Suprapubic skin (tissue), 4 donors: ENCODE data around the gene GRIFIN. TPM values are rescaled to one million over a fixed set of nuclear protein-coding genes. Genes with fewer than 3 reads are reported as not detected.

Source experiments
- DNase-seq, 2 donors: peaks; one replicate each; pipeline ENCODE4 v3.0.0-alpha.2; 2019; ENCODE audit warnings: low spot score in 2 of 2
- H3K27ac ChIP-seq: fragments of 200-600 bp; sonication (generic); one replicate; pipeline ENCODE4 v1.5.1; 2019
- H3K27me3 ChIP-seq: fragments of 200-600 bp; sonication (generic); one replicate; pipeline ENCODE4 v1.5.1; 2019
- H3K36me3 ChIP-seq: fragments of 200-600 bp; sonication (generic); one replicate; pipeline ENCODE4 v1.5.1; 2019
- H3K4me1 ChIP-seq: fragments of 200-600 bp; sonication (generic); one replicate; pipeline ENCODE4 v1.5.1; 2019
- H3K4me3 ChIP-seq: fragments of 200-600 bp; sonication (generic); one replicate; pipeline ENCODE4 v1.5.1; 2019; ENCODE audit warnings: mild to moderate bottlenecking
- H3K9me3 ChIP-seq: fragments of 200-600 bp; sonication (generic); one replicate; pipeline ENCODE4 v1.5.1; 2019
- CTCF ChIP-seq, 2 donors: fragments of 200-600 bp in 1 of 2; fragments of 450-650 bp in 1 of 2; sonication (generic) in 1 of 2; IDR thresholded peaks; one replicate each; pipeline ENCODE4 v1.5.1; 2016 to 2019; ENCODE audit warnings: antibody characterized with exemption in 2 of 2, mild to moderate bottlenecking in 1 of 2, moderate library complexity in 1 of 2
- EP300 ChIP-seq: sonication (generic); formaldehyde crosslinking; IDR thresholded peaks from one replicate; pipeline ENCODE4 v1.6.1; 2017; ENCODE audit warnings: antibody characterized with exemption
- POLR2A ChIP-seq, 2 donors: fragments of 450-650 bp; IDR thresholded peaks; one replicate each; pipeline ENCODE4 v1.6.1; 2017; ENCODE audit warnings: antibody characterized with exemption in 2 of 2, mild to moderate bottlenecking in 2 of 2, moderate library complexity in 2 of 2
- POLR2AphosphoS5 ChIP-seq, 3 donors: sonication (generic); formaldehyde crosslinking; IDR thresholded peaks; one replicate each; pipeline ENCODE4 v1.6.1; 2017; ENCODE audit warnings: antibody characterized with exemption in 3 of 3
- WGBS: methylation state at CpG from one replicate; pipeline ENCODE4 v1.1.5; 2018; 5-methylcytosine and 5-hydroxymethylcytosine counted together
- total RNA-seq, 4 donors: library from RNA; depleted of rRNA; stranded (reverse); fragments of >200 nt; gene quantifications; one replicate each; pipeline ENCODE4 v1.1.0, GENCODE V29; 2016

Gene GRIFIN
- total RNA-seq, 4 donors from 2014 or later = not detected

GRCh38 chr7:2443491-2443890 is 32.7 kb downstream of the GRIFIN start:
- no peaks in the 10 kb centered on the region for H3K9me3 ChIP-seq
- no peak for DNase-seq
- over 99% methylated on average over 7 of the region's 9 CpGs for WGBS
- H3K27me3 ChIP-seq = no peaks in the 10 kb centered on the region
- H3K4me3 ChIP-seq = no peak overlapping the region
- peaks cover 9% of the 10 kb centered on the region for H3K36me3 ChIP-seq
- no peak for TF ChIP-seq POLR2A (IDR thresholded peaks at IDR 0.05)
- TF ChIP-seq CTCF (IDR thresholded peaks at IDR 0.05) = no peak
- no peak for TF ChIP-seq EP300
- no peak for TF ChIP-seq POLR2AphosphoS5 (IDR thresholded peaks at IDR 0.05)
- peaks cover 51% of the 10 kb centered on the region for H3K4me1 ChIP-seq
- H3K27ac ChIP-seq = peak overlapping the region; percentile 3

GRCh38 chr7:2441430-2442058 is 34.7 kb downstream of the GRIFIN start:
- no peaks in the 10 kb centered on the region for H3K9me3 ChIP-seq
- no peak for DNase-seq
- WGBS = 82% methylated on average over 5 of the region's 5 CpGs

GRCh38 chr7:2440608-2441245 is 35.5 kb downstream of the GRIFIN start:
- 57% methylated on average over 19 of the region's 21 CpGs for WGBS
- TF ChIP-seq POLR2A (IDR thresholded peaks at IDR 0.05) = no peak
- H3K27me3 ChIP-seq = no peaks in the 10 kb centered on the region
- no peak for DNase-seq
- peaks cover 4% of the 10 kb centered on the region for H3K36me3 ChIP-seq
- H3K4me1 ChIP-seq = peaks cover 69% of the 10 kb centered on the region
- peak overlapping the region; percentile 7 for H3K4me3 ChIP-seq
- no peaks in the 10 kb centered on the region for H3K9me3 ChIP-seq
- H3K27ac ChIP-seq = peak overlapping the region; percentile 96

More at GRCh38 chr7:2441430-2442058, 34.7 kb downstream of the GRIFIN start:
- Histone ChIP-seq H3K27me3 (no peaks in the 10 kb centered on the region), H3K4me1 (peaks cover 71% of the 10 kb centered on the region), H3K27ac (peak overlapping the region; percentile 96), H3K4me3 (no peak overlapping the region), H3K36me3 (peaks cover 4% of the 10 kb centered on the region)
- TF ChIP-seq POLR2AphosphoS5 (IDR thresholded peaks at IDR 0.05) = no peak
- no peak for TF ChIP-seq EP300
- TF ChIP-seq CTCF (IDR thresholded peaks at IDR 0.05) = no peak
- no peak for TF ChIP-seq POLR2A (IDR thresholded peaks at IDR 0.05)

- peak overlapping the region; percentile 42 for H3K4me3 ChIP-seq
- peak overlapping the region; percentile 96 for H3K27ac ChIP-seq
- no peaks in the 10 kb centered on the region for H3K9me3 ChIP-seq
- peaks cover 8% of the 10 kb centered on the region for H3K36me3 ChIP-seq
- TF ChIP-seq POLR2AphosphoS5 (IDR thresholded peaks at IDR 0.05) (no peak), EP300 (no peak), POLR2A (IDR thresholded peaks at IDR 0.05) (no peak), CTCF (IDR thresholded peaks at IDR 0.05) (no peak)
- H3K27me3 ChIP-seq = no peaks in the 10 kb centered on the region
- DNase-seq = no peak
- H3K4me1 ChIP-seq = peaks cover 58% of the 10 kb centered on the region
- 84% methylated on average over 11 of the region's 13 CpGs for WGBS
These were observed 37.4 kb downstream of the GRIFIN start for GRCh38 chr7:2438775-2439174.

- Histone ChIP-seq H3K9me3 (no peaks in the 10 kb centered on the region), H3K36me3 (peaks cover 14% of the 10 kb centered on the region), H3K27me3 (no peaks in the 10 kb centered on the region), H3K4me3 (peak overlapping the region; percentile 42), H3K27ac (peak overlapping the region; percentile 96), H3K4me1 (peaks cover 58% of the 10 kb centered on the region)
- no peak for DNase-seq
- 50% methylated on average over 2 of the region's 7 CpGs for WGBS
- TF ChIP-seq CTCF (IDR thresholded peaks at IDR 0.05) = no peak
- peak in 1 of 3 donors; percentile 80 for TF ChIP-seq POLR2AphosphoS5 (IDR thresholded peaks at IDR 0.05)
These were observed 38.0 kb downstream of the GRIFIN start for GRCh38 chr7:2438186-2438585.
